ENCODE results near the gene NMT1.
A peak's percentile ranks its signal among the peaks of the same experiment; 100 is the strongest.

GRCh38 chr17:45092911-45093430, 31.9 kb downstream of the NMT1 start:
- TF ChIP-seq FOXC1 (CRISPR knock-in tag; IDR thresholded peaks at IDR 0.05; ENCODE audit: borderline replicate concordance) = no peak
- TF ChIP-seq ZNF260 (CRISPR knock-in tag; IDR thresholded peaks at IDR 0.05; ENCODE audit: borderline replicate concordance, low read depth) = no peak
- TF ChIP-seq POLR2A (IDR thresholded peaks at IDR 0.05; ENCODE audit: insufficient read depth in 1 of 2, low read depth in 2 of 2, low read length in 2 of 2) = no peak
- TF ChIP-seq NR2F6 (IDR thresholded peaks at IDR 0.05) = no peak
- 0 out of 2 replicates have a peak, but pooled peaks have one; percentile 28 for TF ChIP-seq NR2F6 (CRISPR knock-in tag; IDR thresholded peaks at IDR 0.05)
- no peak for TF ChIP-seq FOXK2 (IDR thresholded peaks at IDR 0.05)
- TF ChIP-seq, protein P1, sequence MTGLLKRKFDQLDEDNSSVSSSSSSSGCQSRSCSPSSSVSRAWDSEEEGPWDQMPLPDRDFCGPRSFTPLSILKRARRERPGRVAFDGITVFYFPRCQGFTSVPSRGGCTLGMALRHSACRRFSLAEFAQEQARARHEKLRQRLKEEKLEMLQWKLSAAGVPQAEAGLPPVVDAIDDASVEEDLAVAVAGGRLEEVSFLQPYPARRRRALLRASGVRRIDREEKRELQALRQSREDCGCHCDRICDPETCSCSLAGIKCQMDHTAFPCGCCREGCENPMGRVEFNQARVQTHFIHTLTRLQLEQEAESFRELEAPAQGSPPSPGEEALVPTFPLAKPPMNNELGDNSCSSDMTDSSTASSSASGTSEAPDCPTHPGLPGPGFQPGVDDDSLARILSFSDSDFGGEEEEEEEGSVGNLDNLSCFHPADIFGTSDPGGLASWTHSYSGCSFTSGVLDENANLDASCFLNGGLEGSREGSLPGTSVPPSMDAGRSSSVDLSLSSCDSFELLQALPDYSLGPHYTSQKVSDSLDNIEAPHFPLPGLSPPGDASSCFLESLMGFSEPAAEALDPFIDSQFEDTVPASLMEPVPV (CRISPR knock-in tag; IDR thresholded peaks at IDR 0.05) = no peak
- no peak for TF ChIP-seq NFRKB (IDR thresholded peaks at IDR 0.05)
- no peak for TF ChIP-seq MYNN (CRISPR knock-in tag; IDR thresholded peaks at IDR 0.05; ENCODE audit: low read depth)
- TF ChIP-seq HNRNPL (IDR thresholded peaks at IDR 0.05; ENCODE audit: low read depth, low read length) = peak; percentile 52; the same call in 1 of the 2 replicates
- TF ChIP-seq EP300 (IDR thresholded peaks at IDR 0.05; ENCODE audit: low read depth in 2 of 2, low read length in 2 of 2) = no peak
- TF ChIP-seq EP300 (CRISPR knock-in tag; IDR thresholded peaks at IDR 0.05; ENCODE audit: borderline replicate concordance) = no peak
- no peak for TF ChIP-seq NR2F2 (IDR thresholded peaks at IDR 0.05; ENCODE audit: borderline replicate concordance, low read depth)

All from HepG2 (cell line).